Measurements from ENCODE around the gene DIS3L2.

Gene DIS3L2

GRCh38 chr2:232280341-232280740 lies 318.8 kb downstream of the DIS3L2 start:
- no peak for FAIRE-seq

GRCh38 chr2:232281858-232282507 lies 320.5 kb downstream of the DIS3L2 start:
- no peak for FAIRE-seq

GRCh38 chr2:232282508-232283055 lies 321.1 kb downstream of the DIS3L2 start:
- FAIRE-seq = no peak

GRCh38 chr2:232286001-232286868 lies 324.7 kb downstream of the DIS3L2 start:
- FAIRE-seq = no peak

GRCh38 chr2:232287316-232287715 lies 325.8 kb downstream of the DIS3L2 start:
- FAIRE-seq = no peak

GRCh38 chr2:232288489-232289030 lies 327.0 kb downstream of the DIS3L2 start:
- no peak for FAIRE-seq

- no peak for FAIRE-seq
Observed at GRCh38 chr2:232290668-232291067, 329.2 kb downstream of the DIS3L2 start.

GRCh38 chr2:232291343-232291742 lies 329.8 kb downstream of the DIS3L2 start:
- FAIRE-seq = no peak

GRCh38 chr2:232292395-232293154 lies 331.1 kb downstream of the DIS3L2 start:
- FAIRE-seq = no peak

GRCh38 chr2:232293191-232293590 lies 331.7 kb downstream of the DIS3L2 start:
- no peak for FAIRE-seq

GRCh38 chr2:232295971-232296370 lies 334.5 kb downstream of the DIS3L2 start:
- no peak for FAIRE-seq

GRCh38 chr2:232296776-232297525 lies 335.4 kb downstream of the DIS3L2 start:
- FAIRE-seq = no peak

- no peak for FAIRE-seq
Observed at GRCh38 chr2:232299084-232299483, 337.6 kb downstream of the DIS3L2 start.

GRCh38 chr2:232299927-232300674 lies 338.6 kb downstream of the DIS3L2 start:
- FAIRE-seq = no peak

- FAIRE-seq = no peak
Observed at GRCh38 chr2:232300894-232301387, 339.4 kb downstream of the DIS3L2 start.

- no peak for FAIRE-seq
Observed at GRCh38 chr2:232304236-232304635, 342.7 kb downstream of the DIS3L2 start.

GRCh38 chr2:232306741-232307305 lies 345.3 kb downstream of the DIS3L2 start:
- FAIRE-seq = no peak

GRCh38 chr2:232307854-232308253 lies 346.3 kb downstream of the DIS3L2 start:
- FAIRE-seq = no peak

- no peak for FAIRE-seq
Observed at GRCh38 chr2:232308986-232309385, 347.5 kb downstream of the DIS3L2 start.

- FAIRE-seq = no peak
Observed at GRCh38 chr2:232309592-232309991, 348.1 kb downstream of the DIS3L2 start.

- no peak for FAIRE-seq
Observed at GRCh38 chr2:232310121-232310520, 348.6 kb downstream of the DIS3L2 start.
